Activated B cell treated with CpG ODN at 0.5 μM for 24 hours (primary cell): ENCODE results near the gene PDXK. TPM values are rescaled to one million over a fixed set of nuclear protein-coding genes. Genes with fewer than 3 reads are reported as not detected.

Experiments used
- ATAC-seq: fragments of 200-7000 bp; cut with Tn5 transposase; one replicate; pipeline ENCODE4 v1.10.0; 2021; ENCODE audit warnings: low read depth, mild to moderate bottlenecking, moderate library complexity
- CTCF ChIA-PET: fragments of 350-600 bp; sonication (Branson Sonifier 250); formaldehyde crosslinking; loops from one replicate; lab custom pipeline; 2021; ENCODE audit warnings: antibody characterized with exemption; lab: Charles Lee
- POLR2A ChIA-PET: fragments of 350-600 bp; sonication (Branson Sonifier 250); formaldehyde crosslinking; loops from one replicate; lab custom pipeline; 2021; ENCODE audit warnings: antibody characterized with exemption; lab: Charles Lee
- DNase-seq: peaks from one replicate; pipeline ENCODE4 v3.0.0; 2022
- H3K27ac Mint-ChIP-seq: one replicate; pipeline ENCODE4 v1.8.0; 2020; ENCODE audit warnings: mixed read lengths
- H3K27me3 Mint-ChIP-seq: one replicate; pipeline ENCODE4 v1.8.0; 2021; ENCODE audit warnings: mixed read lengths
- H3K36me3 Mint-ChIP-seq: one replicate; pipeline ENCODE4 v1.8.0; 2021; ENCODE audit warnings: low read depth, mixed read lengths
- H3K4me1 Mint-ChIP-seq: one replicate; pipeline ENCODE4 v1.8.0; 2021; ENCODE audit warnings: mixed read lengths
- H3K4me3 Mint-ChIP-seq: one replicate; pipeline ENCODE4 v1.8.0; 2020; ENCODE audit warnings: mild to moderate bottlenecking, mixed read lengths
- H3K9me3 Mint-ChIP-seq: one replicate; pipeline ENCODE4 v1.8.0; 2020; ENCODE audit warnings: mixed read lengths
- CTCF ChIP-seq: fragments of 200-600 bp; IDR thresholded peaks from one replicate; pipeline ENCODE4 v1.8.0; 2022; ENCODE audit warnings: antibody characterized with exemption, mild to moderate bottlenecking
- intact Hi-C: fragments of 100-400 bp; cut with micrococcal nuclease; formaldehyde crosslinking; loops from one replicate; pipeline ENCODE4 v1.15.1; 2024
- total RNA-seq: library from RNA; stranded (reverse); gene quantifications from 2 replicates; pipeline ENCODE4 v1.2.3, GENCODE V29; 2022

Gene PDXK
- total RNA-seq, 1 donor from 2014 or later = 54.2 TPM

GRCh38 chr21:43789276-43790009 lies 70.5 kb downstream of the PDXK start, which contains the start of gene RRP1:
Gene RRP1, plus strand, starts transcription at chr21:43789577. Its CDS starts 53 bp downstream, at chr21:43789630.
- H3K9me3 Mint-ChIP-seq = no peaks in the 10 kb centered on the region
- DNase-seq (peak; percentile 99), ATAC-seq (peak; percentile 95)
- peak within 1 kb of the TSS; percentile 91 for H3K27ac Mint-ChIP-seq
- no peaks in the 10 kb centered on the region for H3K27me3 Mint-ChIP-seq
- TF ChIP-seq CTCF = peak; percentile 53
- peaks cover 37% of the 10 kb centered on the region for H3K36me3 Mint-ChIP-seq
- intact Hi-C loops = loop anchor here (1.0 to 5.0 kb wide), 10 partner anchors 13 to 1143 kb away; partner anchors contain the start of genes CSTB, NDUFV3 and PDXK
- H3K4me3 Mint-ChIP-seq = peak within 1 kb of the TSS; percentile 92
- ChIA-PET CTCF (interaction anchor here (1.2 to 1.3 kb wide), 2 partner anchors 149 to 186 kb away, joined by 3 read pairs; no protein-coding TSS in a partner anchor), POLR2A (interaction anchor here (0.6 to 2.6 kb wide), 4 partner anchors 16 to 817 kb away, joined by 3 to 16 read pairs (median 6); no protein-coding TSS in a partner anchor)
- peaks cover 19% of the 10 kb centered on the region for H3K4me1 Mint-ChIP-seq

- Mint-ChIP-seq H3K4me1 (peaks cover 19% of the 10 kb centered on the region), H3K9me3 (no peaks in the 10 kb centered on the region), H3K4me3 (peak overlapping the region; percentile 92), H3K27me3 (no peaks in the 10 kb centered on the region), H3K27ac (peak overlapping the region; percentile 63), H3K36me3 (peaks cover 43% of the 10 kb centered on the region)
- no peak for ATAC-seq
- ChIA-PET POLR2A (interaction anchor here (0.9 to 2.6 kb wide), 2 partner anchors 9 to 15 kb away, joined by 3 to 16 read pairs; no protein-coding TSS in a partner anchor), CTCF (interaction anchor here (1.3 kb wide), 1 partner anchor 185 kb away, joined by 3 read pairs; no protein-coding TSS in a partner anchor)
- intact Hi-C loops = no loop called here
- no peak for DNase-seq
- TF ChIP-seq CTCF = no peak
These were observed 71.1 kb downstream of the PDXK start for GRCh38 chr21:43790010-43790524.

GRCh38 chr21:43792406-43792805 lies 73.5 kb downstream of the PDXK start:
- ChIA-PET POLR2A (no interaction called here), CTCF (no interaction called here)
- H3K27ac Mint-ChIP-seq = no peak overlapping the region
- H3K9me3 Mint-ChIP-seq = no peaks in the 10 kb centered on the region
- DNase-seq = no peak
- H3K4me3 Mint-ChIP-seq = no peak overlapping the region
- no peak for ATAC-seq
- peaks cover 19% of the 10 kb centered on the region for H3K4me1 Mint-ChIP-seq
- TF ChIP-seq CTCF = no peak
- intact Hi-C loops = no loop called here
- no peaks in the 10 kb centered on the region for H3K27me3 Mint-ChIP-seq
- H3K36me3 Mint-ChIP-seq = peaks cover 65% of the 10 kb centered on the region

GRCh38 chr21:43793243-43793642 lies 74.3 kb downstream of the PDXK start:
- ChIA-PET POLR2A (no interaction called here), CTCF (no interaction called here)
- no peaks in the 10 kb centered on the region for H3K9me3 Mint-ChIP-seq
- H3K27ac Mint-ChIP-seq = no peak overlapping the region
- H3K27me3 Mint-ChIP-seq = no peaks in the 10 kb centered on the region
- peaks cover 19% of the 10 kb centered on the region for H3K4me1 Mint-ChIP-seq
- intact Hi-C loops = no loop called here
- TF ChIP-seq CTCF = no peak
- H3K36me3 Mint-ChIP-seq = peaks cover 74% of the 10 kb centered on the region
- DNase-seq = no peak
- H3K4me3 Mint-ChIP-seq = no peak overlapping the region
- no peak for ATAC-seq

GRCh38 chr21:43794311-43794710 lies 75.4 kb downstream of the PDXK start:
- no peak overlapping the region for H3K4me3 Mint-ChIP-seq
- ATAC-seq (no peak), DNase-seq (no peak)
- no peak overlapping the region for H3K27ac Mint-ChIP-seq
- peaks cover 82% of the 10 kb centered on the region for H3K36me3 Mint-ChIP-seq
- no peaks in the 10 kb centered on the region for H3K9me3 Mint-ChIP-seq
- peaks cover 17% of the 10 kb centered on the region for H3K4me1 Mint-ChIP-seq
- intact Hi-C loops = no loop called here
- no peaks in the 10 kb centered on the region for H3K27me3 Mint-ChIP-seq
- TF ChIP-seq CTCF = no peak
- POLR2A ChIA-PET = no interaction called here
- CTCF ChIA-PET = no interaction called here
